PC-3 (cell line): ENCODE results near the gene TMEM255B. TPM values are rescaled to one million over a fixed set of nuclear protein-coding genes. Genes with fewer than 3 reads are reported as not detected.

Source experiments
- ATAC-seq: fragments of 200-7000 bp; cut with Tn5 transposase; 2 replicates; pipeline ENCODE4 v1.9.1; 2020; ENCODE audit warnings: mild to moderate bottlenecking, moderate library complexity
- BruUV-seq: library from RNA; stranded (reverse); fragments of 400-500 nt; replicated peaks from 2 replicates; lab custom pipeline; 2021; lab: Mats Ljungman, UMichigan
- CTCF ChIA-PET: fragments of 300-600 bp; sonication (Branson Sonifier 250); formaldehyde crosslinking; loops from one replicate; lab custom pipeline; 2022; ENCODE audit warnings: antibody characterized with exemption; lab: Charles Lee
- POLR2A ChIA-PET: fragments of 300-600 bp; sonication (Branson Sonifier 250); formaldehyde crosslinking; loops from one replicate; lab custom pipeline; 2022; ENCODE audit warnings: antibody characterized with exemption; ENCODE audit not compliant: unreplicated experiment; lab: Charles Lee
- DNase-seq: peaks from one replicate; pipeline ENCODE4 v3.0.0-alpha.2; 2015
- H2AFZ ChIP-seq: fragments of 300-600 bp; sonication (generic); 2 replicates; pipeline ENCODE4 v1.6.0; 2016; ENCODE audit warnings: antibody characterized with exemption, low read length
- H3F3A ChIP-seq: fragments of 300-600 bp; sonication (generic); one replicate; pipeline ENCODE4 v1.6.0; 2017; ENCODE audit warnings: antibody characterized with exemption, low read length, control low read depth, mild to moderate bottlenecking; ENCODE audit not compliant: unreplicated experiment
- H3K27ac ChIP-seq: fragments of 300-600 bp; sonication (generic); 2 replicates; pipeline ENCODE4 v1.5.1; 2016; ENCODE audit warnings: mild to moderate bottlenecking, low read length
- H3K27me3 ChIP-seq: fragments of 300-600 bp; sonication (generic); 2 replicates; pipeline ENCODE4 v1.6.1; 2016; ENCODE audit warnings: low read length, mixed read lengths
- H3K36me3 ChIP-seq: fragments of 300-600 bp; sonication (generic); 2 replicates; pipeline ENCODE4 v1.6.1; 2016; ENCODE audit warnings: low read depth, mixed run types, low read length, mixed read lengths
- H3K4me1 ChIP-seq: fragments of 300-600 bp; sonication (generic); 2 replicates; pipeline ENCODE4 v1.5.1; 2016; ENCODE audit warnings: low read length; ENCODE audit not compliant: insufficient read depth
- H3K4me2 ChIP-seq: fragments of 300-600 bp; sonication (generic); 2 replicates; pipeline ENCODE4 v1.6.0; 2016; ENCODE audit warnings: low read length
- H3K4me3 ChIP-seq: fragments of 300-600 bp; sonication (generic); 2 replicates; pipeline ENCODE4 v1.5.1; 2016; ENCODE audit warnings: mild to moderate bottlenecking, low read length, mixed read lengths
- H3K79me2 ChIP-seq: fragments of 300-600 bp; sonication (generic); 2 replicates; pipeline ENCODE4 v1.6.1; 2017; ENCODE audit warnings: low read length, mixed read lengths
- H3K9ac ChIP-seq: fragments of 300-600 bp; sonication (generic); 2 replicates; pipeline ENCODE4 v1.6.0; 2016; ENCODE audit warnings: mild to moderate bottlenecking, low read length
- H3K9me2 ChIP-seq: fragments of 300-600 bp; sonication (generic); replicated peaks from 2 replicates; pipeline ENCODE4 v1.6.1; 2016; ENCODE audit warnings: mixed run types, low read length, mixed read lengths
- H3K9me3 ChIP-seq: fragments of 300-600 bp; sonication (generic); 2 replicates; pipeline ENCODE4 v1.6.1; 2016; ENCODE audit warnings: low read length, mixed read lengths
- H4K20me1 ChIP-seq: fragments of 300-600 bp; sonication (generic); 2 replicates; pipeline ENCODE4 v1.6.1; 2016; ENCODE audit warnings: low read length, mixed read lengths
- CTCF ChIP-seq: fragments of 300-600 bp; sonication (generic); conservative IDR thresholded peaks from 2 replicates; pipeline ENCODE4 v1.5.1; 2017; ENCODE audit warnings: antibody characterized with exemption, low read depth, mild to moderate bottlenecking, low read length
- EZH2 ChIP-seq: fragments of 300-600 bp; sonication (generic); IDR thresholded peaks from one replicate; pipeline ENCODE4 v1.6.1; 2017; ENCODE audit warnings: antibody characterized with exemption, mild to moderate bottlenecking, low read length; ENCODE audit not compliant: unreplicated experiment
- EZH2phosphoT487 ChIP-seq: fragments of 300-600 bp; sonication (generic); IDR thresholded peaks from 2 replicates; pipeline ENCODE4 v1.6.1; 2018; ENCODE audit warnings: mild to moderate bottlenecking, antibody characterized with exemption, low read length, borderline replicate concordance
- intact Hi-C: fragments of 100-400 bp; cut with micrococcal nuclease; formaldehyde crosslinking; loops from 2 replicates; pipeline ENCODE4 v1.9.0; 2023
- total RNA-seq: library from RNA; depleted of rRNA; stranded (reverse); fragments of >200 nt; gene quantifications from 2 replicates; pipeline ENCODE4 v1.2.3, GENCODE V29; 2014

Gene TMEM255B
- total RNA-seq, 1 experiment from 2014 or later, result 26.9 TPM

- DNase-seq, result no peak
- H3K4me3 ChIP-seq, result no peak overlapping the region
- H4K20me1 ChIP-seq, result no peaks in the 10 kb centered on the region
- H3K27ac ChIP-seq, result no peak overlapping the region
- H3K9me3 ChIP-seq, result no peaks in the 10 kb centered on the region
- CTCF ChIA-PET, result no interaction called here
- no peak overlapping the region for H2AFZ ChIP-seq
- BruUV-seq, result no TSS peak
- H3K27me3 ChIP-seq, result no peaks in the 10 kb centered on the region
- POLR2A ChIA-PET, result no interaction called here
- peaks cover 5% of the 10 kb centered on the region; the same call in 1 of the 2 replicates for H3K36me3 ChIP-seq
- no peak overlapping the region for H3K9ac ChIP-seq
- H3K4me2 ChIP-seq, result no peak overlapping the region
- H3K79me2 ChIP-seq, result peaks cover 1% of the 10 kb centered on the region; the same call in 1 of the 2 replicates
- H3K4me1 ChIP-seq, result peaks cover 18% of the 10 kb centered on the region
- intact Hi-C loops, result no loop called here
- H3K9me2 ChIP-seq, result no peaks in the 10 kb centered on the region
- TF ChIP-seq EZH2phosphoT487 (no peak), EZH2 (no peak)
- ATAC-seq, result no peak
- no peaks in the 10 kb centered on the region for H3F3A ChIP-seq
Observed at GRCh38 chr13:113768018-113768905, 9.2 kb downstream of the TMEM255B start.

- H3K9me3 ChIP-seq, result no peaks in the 10 kb centered on the region
- no peaks in the 10 kb centered on the region for H3K9me2 ChIP-seq
- H3K9ac ChIP-seq, result no peak overlapping the region
- H3K4me2 ChIP-seq, result no peak overlapping the region
- ChIA-PET CTCF (no interaction called here), POLR2A (no interaction called here)
- peaks cover 6% of the 10 kb centered on the region; the same call in 1 of the 2 replicates for H3K79me2 ChIP-seq
- intact Hi-C loops, result no loop called here
- ATAC-seq (no peak), DNase-seq (no peak)
- TF ChIP-seq EZH2phosphoT487, result no peak
- TF ChIP-seq EZH2, result no peak
- TF ChIP-seq CTCF, result no peak
- H3F3A ChIP-seq, result no peaks in the 10 kb centered on the region
- H4K20me1 ChIP-seq, result no peaks in the 10 kb centered on the region
- no peak overlapping the region for H3K27ac ChIP-seq
- H3K27me3 ChIP-seq, result no peaks in the 10 kb centered on the region
- no TSS peak for BruUV-seq
- H3K4me3 ChIP-seq, result no peak overlapping the region
- H3K4me1 ChIP-seq, result peaks cover 26% of the 10 kb centered on the region
- no peak overlapping the region for H2AFZ ChIP-seq
- peaks cover 9% of the 10 kb centered on the region; the same call in 1 of the 2 replicates for H3K36me3 ChIP-seq
Observed at GRCh38 chr13:113769106-113769505, 10.1 kb downstream of the TMEM255B start.

- H3K4me2 ChIP-seq, result no peak overlapping the region
- H3K36me3 ChIP-seq, result peaks cover 9% of the 10 kb centered on the region; the same call in 1 of the 2 replicates
- no peak for DNase-seq
- H3F3A ChIP-seq, result no peaks in the 10 kb centered on the region
- H3K4me1 ChIP-seq, result peaks cover 34% of the 10 kb centered on the region
- no peaks in the 10 kb centered on the region for H3K9me2 ChIP-seq
- no TSS peak for BruUV-seq
- POLR2A ChIA-PET, result no interaction called here
- H3K27ac ChIP-seq, result no peak overlapping the region
- no peak overlapping the region for H3K4me3 ChIP-seq
- CTCF ChIA-PET, result no interaction called here
- intact Hi-C loops, result no loop called here
- no peaks in the 10 kb centered on the region for H3K9me3 ChIP-seq
- H3K79me2 ChIP-seq, result peaks cover 6% of the 10 kb centered on the region; the same call in 1 of the 2 replicates
- H3K9ac ChIP-seq, result no peak overlapping the region
- H4K20me1 ChIP-seq, result no peaks in the 10 kb centered on the region
- H3K27me3 ChIP-seq, result no peaks in the 10 kb centered on the region
- no peak for TF ChIP-seq EZH2phosphoT487
- H2AFZ ChIP-seq, result no peak overlapping the region
- ATAC-seq, result no peak
Observed at GRCh38 chr13:113769881-113770280, 10.9 kb downstream of the TMEM255B start.
